Fibroblast of lung (primary cell): Measurements from ENCODE around the gene JOSD2.

ENCODE experiments used
- CTCF ChIP-seq, 2 donors: IDR thresholded peaks in 1 of 2; conservative IDR thresholded peaks in 1 of 2; 1 replicate in 1 of 2; 2 replicates in 1 of 2; pipeline ENCODE4 v1.5.1; 2011 to 2012; ENCODE audit warnings: low read length in 2 of 2, control low read depth in 1 of 2, inconsistent platforms in 1 of 2, low read depth in 1 of 2, mild to moderate bottlenecking in 1 of 2
- EZH2 ChIP-seq: IDR thresholded peaks from 2 replicates; pipeline ENCODE4 v1.5.1; 2012; ENCODE audit warnings: low read length, control low read depth, mild to moderate bottlenecking; ENCODE audit errors: missing control alignments

GRCh38 chr19:50495020-50495531 lies 15.9 kb downstream of the JOSD2 start:
- no peak for TF ChIP-seq CTCF (conservative IDR thresholded peaks at IDR 0.05 in 1 of 2, IDR thresholded peaks at IDR 0.05 in 1 of 2; ENCODE audit: low read depth in 1 of 2, low read length in 2 of 2)
- TF ChIP-seq EZH2: no peak
